ENCODE data around the gene ADGRD2.

GRCh38 chr9:124511891-124512805, 61.9 kb downstream of the ADGRD2 start:
- TF ChIP-seq CTCF (IDR thresholded peaks at IDR 0.05) (no peak), POLR2A (IDR thresholded peaks at IDR 0.05) (no peak)

Data from tibial nerve (tissue), 3 donors.